ENCODE results near the gene GPRASP1.
A peak's percentile ranks its signal among the peaks of the same experiment; 100 is the strongest.
"Not testable (repeated sequence)": the region's sequence is repeated elsewhere in the genome, so short reads cannot be mapped to it uniquely, and the experiment has no call there.

Gene GPRASP1

GRCh38 chrX:102651242-102652011 is at the start of gene GPRASP1:
Gene GPRASP1 (plus strand): TSS chrX:102651483. CDS start chrX:102653914, 2,431 bp downstream.
- DNase-seq (ENCODE audit: low read depth in 1 of 2, low spot score in 1 of 2) = peak; percentile 4 to 25

GRCh38 chrX:102604327-102604726 is 47.0 kb upstream of the GPRASP1 start:
- no peak for DNase-seq (ENCODE audit: low read depth in 1 of 2, low spot score in 1 of 2)

DNA sequence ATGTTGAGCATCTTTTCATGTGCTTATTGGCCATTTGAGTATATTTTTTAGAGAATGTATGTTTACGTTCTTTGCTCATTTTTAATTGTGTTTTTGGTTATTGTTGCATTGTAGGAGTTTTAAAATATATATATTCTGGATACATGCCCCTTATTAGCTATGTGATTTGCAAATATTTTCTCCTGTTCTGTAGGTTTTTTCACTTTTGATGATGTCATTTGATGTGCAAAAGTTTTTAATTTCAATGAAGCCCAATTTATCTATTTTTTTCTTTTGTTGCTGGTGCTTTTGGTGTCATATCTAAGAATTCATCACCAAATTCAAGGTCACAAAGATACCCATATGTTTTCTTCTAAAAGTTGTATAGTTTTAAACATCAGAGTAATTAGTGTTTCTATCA is 45.2 kb upstream of the GPRASP1 start:
- DNase-seq (ENCODE audit: low read depth in 1 of 2, low spot score in 1 of 2) = no peak

DNA sequence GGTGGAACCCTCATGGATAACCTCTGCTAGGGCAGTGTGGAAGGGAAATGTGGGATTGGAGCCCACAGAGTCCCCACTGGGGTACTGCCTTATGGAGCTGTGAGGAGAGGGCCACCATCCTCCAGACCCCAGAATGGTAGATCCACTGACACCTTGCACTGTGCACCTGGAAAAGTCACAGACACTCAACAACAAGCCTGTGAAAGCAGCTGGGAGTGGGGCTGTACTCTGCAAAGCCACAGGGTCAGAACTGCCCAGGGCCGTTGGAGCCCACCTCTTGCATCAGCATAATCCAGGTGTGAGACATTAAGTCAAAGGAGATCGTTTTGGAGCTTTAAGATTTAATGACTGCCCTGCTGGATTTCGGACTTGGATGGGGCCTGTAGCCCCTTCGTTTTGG is 40.4 kb upstream of the GPRASP1 start:
- DNase-seq (ENCODE audit: low read depth in 1 of 2, low spot score in 1 of 2) = no peak

DNA sequence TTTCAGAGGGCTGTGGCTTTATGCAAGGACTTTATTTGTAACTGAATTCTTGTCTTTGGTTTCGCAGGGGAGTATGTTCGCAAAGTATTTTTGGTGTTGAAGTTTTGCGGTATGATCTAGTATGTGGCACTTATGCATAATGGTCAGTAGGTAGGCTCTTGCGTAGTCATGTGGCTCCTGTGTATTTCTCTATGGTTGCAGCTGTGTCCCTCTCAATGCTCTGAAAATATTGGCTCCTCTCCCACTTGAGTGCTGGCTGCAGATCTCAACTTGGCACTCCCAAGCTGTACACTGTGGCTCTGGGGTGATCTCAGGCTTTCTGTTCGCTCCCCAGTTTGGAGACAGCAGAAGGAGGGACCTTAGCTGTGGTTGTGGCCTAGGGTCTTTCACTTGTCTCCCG is 27.2 kb upstream of the GPRASP1 start:
- DNase-seq (ENCODE audit: low read depth in 1 of 2, low spot score in 1 of 2) = no peak

DNA sequence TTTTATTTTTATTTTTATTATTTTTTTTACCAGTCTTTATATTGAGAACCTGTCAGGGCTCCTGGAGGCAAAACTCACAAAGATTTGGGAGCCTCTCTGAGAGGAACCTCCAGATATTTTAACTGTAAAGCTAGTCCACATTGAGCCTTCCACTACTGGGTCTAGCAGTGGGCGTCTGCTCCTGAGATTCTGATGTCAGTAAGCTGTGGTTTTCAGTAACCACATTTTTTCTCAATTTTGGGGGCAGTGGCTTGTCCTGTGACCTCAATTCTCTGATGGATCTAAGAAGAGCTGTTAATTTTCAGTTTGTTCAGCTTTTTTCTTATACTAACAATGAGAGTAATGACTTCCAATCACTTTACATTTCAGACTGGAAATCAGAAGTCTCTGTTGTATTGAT is 23.6 kb upstream of the GPRASP1 start:
- DNase-seq (ENCODE audit: low read depth in 1 of 2, low spot score in 1 of 2) = no peak

- no peak for DNase-seq (ENCODE audit: low read depth in 1 of 2, low spot score in 1 of 2)
Observed at GRCh38 chrX:102637561-102637960, 13.7 kb upstream of the GPRASP1 start.

DNA sequence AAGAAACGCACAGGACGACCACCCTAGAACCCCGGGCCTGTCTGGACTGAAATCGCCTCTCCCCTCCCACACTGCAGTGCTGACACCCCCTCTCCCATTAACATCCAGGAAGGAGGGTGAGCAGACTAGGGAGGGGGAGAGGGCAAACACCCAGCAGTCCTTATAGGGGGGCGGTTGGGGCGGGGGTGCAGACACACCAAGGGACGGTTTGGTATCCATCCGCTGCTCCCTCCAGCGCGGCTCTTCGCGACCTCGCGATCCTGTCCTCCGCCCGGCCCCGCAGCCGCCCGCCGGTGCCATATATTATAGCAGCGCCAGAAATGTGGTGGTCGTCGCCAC is 411 bp upstream of the GPRASP1 start:
- no peak for DNase-seq (ENCODE audit: low read depth in 1 of 2, low spot score in 1 of 2)

DNA sequence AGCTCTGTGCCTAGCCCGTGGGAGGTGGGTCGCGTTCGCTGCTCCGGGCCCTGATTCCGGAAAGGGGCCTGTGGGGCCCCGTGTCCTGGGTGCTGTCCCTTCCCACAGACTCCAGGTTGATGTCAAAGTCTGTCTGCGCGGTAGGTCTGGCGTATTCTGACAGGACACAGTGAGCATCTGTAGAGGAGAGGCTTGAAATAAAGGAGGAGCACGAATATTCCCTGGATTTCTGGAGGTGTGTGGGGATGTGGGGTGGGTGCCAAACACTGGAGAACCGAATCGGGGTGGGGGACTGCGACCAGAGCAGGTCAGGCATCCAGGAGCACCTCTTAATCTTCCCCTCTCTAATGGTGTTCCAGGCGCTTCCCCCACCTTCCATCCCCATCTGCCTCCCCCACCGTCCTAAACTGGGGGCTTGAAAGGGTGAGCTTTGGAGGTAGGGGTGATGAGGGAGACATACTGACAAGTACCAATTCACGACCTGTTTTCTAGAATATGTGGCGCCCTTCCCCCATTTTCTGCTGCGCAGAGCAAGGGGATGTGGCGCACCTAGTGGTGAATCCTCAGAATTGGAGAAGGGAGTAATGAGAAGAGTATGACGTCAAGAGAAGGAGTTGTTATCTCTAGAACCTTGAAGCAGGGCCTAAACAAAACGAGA is 877 bp downstream of the GPRASP1 start:
- DNase-seq (ENCODE audit: low read depth in 1 of 2, low spot score in 1 of 2) = peak; percentile 9 to 33

GRCh38 chrX:102654696-102655095 is 3.4 kb downstream of the GPRASP1 start:
- DNase-seq (ENCODE audit: low read depth in 1 of 2, low spot score in 1 of 2) = no peak

DNA sequence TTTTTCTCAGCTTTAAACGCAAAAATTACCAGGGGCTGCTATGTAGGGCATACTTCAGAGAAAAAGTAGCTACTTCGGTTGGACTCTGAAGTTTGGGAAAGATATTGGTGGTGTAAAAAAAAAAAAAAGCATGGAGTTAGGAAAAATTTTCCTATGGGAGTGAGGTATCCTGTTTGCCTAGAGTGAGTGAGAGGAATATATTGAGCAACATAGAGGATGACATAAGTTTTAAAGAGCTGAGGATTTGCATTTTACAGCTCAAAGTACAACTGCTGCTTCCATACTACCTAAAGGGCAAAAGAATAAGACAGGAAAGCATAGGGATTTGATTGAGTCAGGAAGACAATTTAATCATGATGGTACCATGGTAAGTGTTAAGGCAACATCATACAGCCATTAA is 7.3 kb downstream of the GPRASP1 start:
- no peak for DNase-seq (ENCODE audit: low read depth in 1 of 2, low spot score in 1 of 2)

- peak; percentile 52 to 75 for DNase-seq (ENCODE audit: low read depth in 1 of 2, low spot score in 1 of 2)
Observed at GRCh38 chrX:102659790-102660757, 8.8 kb downstream of the GPRASP1 start.

- not testable (repeated sequence) for DNase-seq (ENCODE audit: low read depth in 1 of 2, low spot score in 1 of 2)
Observed at GRCh38 chrX:102663820-102664219, 12.5 kb downstream of the GPRASP1 start.

GRCh38 chrX:102667034-102667433 is 15.8 kb downstream of the GPRASP1 start:
- DNase-seq (ENCODE audit: low read depth in 1 of 2, low spot score in 1 of 2) = not testable (repeated sequence)

DNA sequence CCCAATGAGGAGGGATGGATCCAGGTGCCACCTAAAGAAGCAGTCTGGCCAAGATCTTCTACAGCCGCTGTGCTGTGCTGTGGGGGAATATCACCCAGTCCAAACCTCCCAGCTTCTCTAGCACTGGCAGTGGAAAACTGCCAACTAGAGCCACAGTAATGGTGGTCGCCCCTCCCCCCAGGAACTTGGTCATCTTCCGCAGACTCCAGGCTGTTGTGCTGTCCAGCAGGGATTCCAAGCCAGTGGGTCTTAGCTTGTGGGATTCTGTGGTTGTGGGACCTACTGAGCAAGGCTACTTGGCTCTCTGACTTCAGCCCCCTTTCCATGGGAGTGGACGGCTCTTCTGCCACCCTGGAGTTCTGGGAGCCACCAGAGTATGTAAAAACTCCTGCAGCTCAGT is 18.2 kb downstream of the GPRASP1 start:
- no peak for DNase-seq (ENCODE audit: low read depth in 1 of 2, low spot score in 1 of 2)

DNA sequence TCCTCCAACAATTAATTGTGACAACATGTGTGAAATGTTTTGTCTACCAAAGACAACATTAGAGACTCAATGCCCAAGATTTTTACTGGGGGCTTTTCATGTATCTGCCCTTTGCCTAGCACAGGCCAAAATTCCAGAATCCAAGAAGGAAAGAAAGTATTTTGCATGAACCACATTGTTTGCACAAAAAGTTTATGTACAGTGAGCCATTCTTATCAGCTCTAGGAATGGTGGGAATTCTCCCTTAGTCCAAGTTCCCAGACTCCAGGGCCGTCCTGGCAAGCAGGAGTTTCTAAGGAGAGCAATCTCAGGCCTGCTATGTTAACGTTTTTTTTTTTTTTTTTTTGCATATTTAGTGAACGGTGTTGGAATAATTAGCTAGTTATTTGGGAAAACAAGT is 21.6 kb downstream of the GPRASP1 start:
- DNase-seq (ENCODE audit: low read depth in 1 of 2, low spot score in 1 of 2) = no peak

DNA sequence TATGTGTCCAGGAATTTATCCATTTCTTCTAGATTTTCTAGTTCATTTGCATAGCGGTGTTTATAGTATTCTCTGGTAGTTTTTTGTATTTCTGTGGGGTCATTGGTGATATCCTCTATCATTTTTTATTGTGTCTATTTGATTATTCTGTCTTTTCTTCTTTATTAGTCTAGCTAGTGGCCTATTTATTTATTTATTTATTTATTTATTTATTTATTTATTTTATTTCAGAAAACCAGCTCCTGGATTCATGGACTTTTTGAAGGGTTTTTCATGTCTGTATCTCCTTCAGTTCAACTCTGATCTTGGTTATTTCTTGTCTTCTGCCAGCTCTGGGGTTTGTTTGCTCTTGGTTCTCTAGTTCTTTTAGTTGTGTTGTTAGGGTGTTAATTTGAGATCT is 26.2 kb downstream of the GPRASP1 start:
- DNase-seq (ENCODE audit: low read depth in 1 of 2, low spot score in 1 of 2) = not testable (repeated sequence)

GRCh38 chrX:102684772-102685520 is 33.7 kb downstream of the GPRASP1 start:
- DNase-seq (ENCODE audit: low read depth in 1 of 2, low spot score in 1 of 2) = no peak

GRCh38 chrX:102694749-102695148 is 43.5 kb downstream of the GPRASP1 start:
- no peak for DNase-seq (ENCODE audit: low read depth in 1 of 2, low spot score in 1 of 2)

- no peak for DNase-seq (ENCODE audit: low read depth in 1 of 2, low spot score in 1 of 2)
Observed at GRCh38 chrX:102696306-102696705, 45.0 kb downstream of the GPRASP1 start.

- DNase-seq (ENCODE audit: low read depth in 1 of 2, low spot score in 1 of 2) = no peak
Observed at GRCh38 chrX:102697494-102697893, 46.2 kb downstream of the GPRASP1 start.

Measured in activated CD4-positive, alpha-beta T cell treated with anti-CD3 and anti-CD28 coated beads, Interleukin-2, amount 50 U/mL, for 24 hours (primary cell).